ENCODE data around the gene ERC2. TPM values are rescaled to one million over a fixed set of nuclear protein-coding genes. Genes with fewer than 3 reads are reported as not detected.

ERC2 gene
- total and polyA plus RNA-seq, 2 donors (not counting 3 experiments of a cell fraction or from before 2014, with no cell fraction given), result 5.6 to 15.5 TPM

DNA sequence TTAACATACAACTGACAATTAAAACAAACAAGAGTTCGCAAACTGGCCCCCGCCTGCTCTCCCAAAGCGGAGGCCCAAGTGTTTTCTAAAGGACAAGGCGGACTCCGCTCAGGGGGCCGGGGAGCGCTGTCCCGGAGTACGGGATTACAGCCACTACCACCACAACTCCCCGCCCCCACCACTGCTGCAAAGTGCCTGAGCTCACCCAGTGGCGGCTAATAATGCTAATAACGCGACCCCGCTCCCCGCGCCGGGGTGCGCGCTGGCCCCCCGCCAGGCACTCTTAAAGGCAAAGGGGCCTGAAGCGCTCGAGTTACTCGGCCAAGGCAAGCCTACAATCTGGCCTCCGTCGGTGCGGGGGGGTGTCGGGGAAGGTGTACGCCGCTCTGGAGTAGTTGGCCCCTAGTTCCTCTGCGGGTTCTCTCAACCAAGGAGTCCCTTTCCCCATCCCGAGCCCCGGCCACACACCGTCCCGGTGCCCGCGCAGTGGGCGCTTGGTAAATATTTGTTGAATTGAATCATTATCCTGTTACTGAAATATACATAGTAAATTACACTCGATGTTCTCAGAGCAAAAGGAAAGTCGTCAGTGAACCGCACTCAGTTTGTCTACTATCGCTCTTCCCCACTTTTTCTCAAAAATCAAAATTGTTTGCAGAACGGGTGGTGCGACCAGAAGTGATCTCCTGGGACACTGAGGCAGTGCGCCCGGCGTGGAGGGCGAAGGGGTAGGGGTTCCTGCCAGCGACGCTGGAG, 982.0 kb downstream of the ERC2 start:
- H3K4me2 ChIP-seq (ENCODE audit: insufficient read depth, low read length), result peak overlapping the region; percentile 88
- intact Hi-C loops (cut with micrococcal nuclease), result loop anchor here (5.0 kb wide), 3 partner anchors 116 to 646 kb away; no protein-coding TSS in a partner anchor
- H2AFZ ChIP-seq (ENCODE audit: low read depth, low read length), result peak overlapping the region; percentile 45
- no peak for FAIRE-seq
- H3K4me1 ChIP-seq (ENCODE audit: control insufficient read depth, extremely low read depth, insufficient read depth, low read length), result peaks cover 14% of the 10 kb centered on the region
- TF ChIP-seq CTCF (IDR thresholded peaks at IDR 0.05; ENCODE audit: extremely low read depth in 1 of 2, insufficient read depth in 1 of 2, low read depth in 1 of 2, low read length in 2 of 2) (no peak), EZH2 (IDR thresholded peaks at IDR 0.05; ENCODE audit: borderline replicate concordance, low read depth, low read length, severe bottlenecking) (peak; percentile 54)
- ChIA-PET CTCF (interaction anchor here (1.0 to 5.8 kb wide), 5 partner anchors 554 to 1547 kb away, joined by 3 to 98 read pairs (median 11); no protein-coding TSS in a partner anchor), POLR2A (no interaction called here)
- H3K9me3 ChIP-seq (replicated peaks; ENCODE audit: control insufficient read depth, insufficient read depth, low read length), result no peaks in the 10 kb centered on the region
- H3K9me1 ChIP-seq (replicated peaks; ENCODE audit: control insufficient read depth, extremely low read depth, insufficient read depth, low read length), result no peaks in the 10 kb centered on the region
- peaks cover 79 to 89% of the 10 kb centered on the region in 2 experiments for H3K27me3 ChIP-seq (ENCODE audit: control insufficient read depth in 2 of 2, insufficient read depth in 2 of 2, low read length in 2 of 2)
- no peaks in the 10 kb centered on the region for H3K36me3 ChIP-seq (ENCODE audit: control insufficient read depth in 2 of 2, extremely low read depth in 1 of 2, insufficient read depth in 2 of 2, low read length in 2 of 2)
- no peak overlapping the region for H3K9ac ChIP-seq (replicated peaks; ENCODE audit: extremely low read depth, insufficient read depth, low read length)
- no peaks in the 10 kb centered on the region for H3K79me2 ChIP-seq (ENCODE audit: control insufficient read depth, insufficient read depth, low read length)
- no TSS peak for BruUV-seq (replicated peaks)
- no peak overlapping the region for H3K27ac ChIP-seq (ENCODE audit: insufficient read depth, low read depth, low read length)
- H3K4me3 ChIP-seq (replicated peaks in 1 of 3; ENCODE audit: insufficient read depth in 1 of 3, low read depth in 1 of 3, low read length in 3 of 3), result peak overlapping the region; percentile 41 to 57 (median 52)
- dilution Hi-C loops (cut with MboI; ENCODE audit: extremely low pct_ligation_motif_present, low sequenced_read_pairs), result no loop called here
- peak; percentile 33 for DNase-seq (ENCODE audit: low read depth, low spot score)
- H4K20me1 ChIP-seq (replicated peaks; ENCODE audit: control insufficient read depth, extremely low read depth, insufficient read depth, low read length), result no peaks in the 10 kb centered on the region
